Muscle of leg (tissue), 11 donors: ENCODE data around the gene TSSK2. TPM values are rescaled to one million over a fixed set of nuclear protein-coding genes. Genes with fewer than 3 reads are reported as not detected.

Experiments used
- DNase-seq: peaks from one replicate; pipeline ENCODE4 v3.0.0; 2013
- H3K27ac ChIP-seq: one replicate; pipeline ENCODE4 v1.5.1; 2013; ENCODE audit warnings: mild to moderate bottlenecking, low read length, control low read depth
- H3K27me3 ChIP-seq: one replicate; pipeline ENCODE4 v1.6.1; 2013; ENCODE audit warnings: low read length; ENCODE audit not compliant: control insufficient read depth, insufficient read depth
- H3K36me3 ChIP-seq: one replicate; pipeline ENCODE4 v1.6.1; 2013; ENCODE audit warnings: low read length; ENCODE audit not compliant: control insufficient read depth, insufficient read depth
- H3K4me1 ChIP-seq: one replicate; pipeline ENCODE4 v1.6.1; 2013; ENCODE audit warnings: low read length; ENCODE audit not compliant: control insufficient read depth, insufficient read depth
- H3K4me3 ChIP-seq: one replicate; pipeline ENCODE4 v1.5.1; 2013; ENCODE audit warnings: low read length, control low read depth
- H3K9me3 ChIP-seq: replicated peaks from 2 replicates; pipeline ENCODE4 v1.6.1; 2013; ENCODE audit warnings: low read depth, low read length; ENCODE audit not compliant: control insufficient read depth
- WGBS: methylation state at CpG from one replicate; pipeline ENCODE4 v1.1.5; 2013; ENCODE audit warnings: missing lambda C conversion rate; ENCODE audit not compliant: insufficient coverage; 5-methylcytosine and 5-hydroxymethylcytosine counted together
- polyA plus RNA-seq, 8 donors: library from polyadenylated mRNA; unstranded; fragments of 120-200 nt; gene quantifications; one replicate each; pipeline versions ENCODE4 v1.2.1 to v1.2.3, GENCODE V29; 2013; ENCODE audit warnings: inconsistent platforms in 1 of 8, low replicate concordance in 1 of 8; ENCODE audit not compliant: insufficient read length in 8 of 8, insufficient read depth in 1 of 8
- total RNA-seq: library from RNA; stranded (reverse); fragments of 120-200 nt; gene quantifications from one replicate; pipeline ENCODE4 v1.2.4, GENCODE V29; 2013

TSSK2 gene
- total and polyA plus RNA-seq, 9 donors = 0.04 to 0.28 (median 0.20) TPM; not detected in 5

GRCh38 chr22:19139974-19140373, 8.9 kb downstream of the TSSK2 start:
- H3K36me3 ChIP-seq = peaks cover 72% of the 10 kb centered on the region
- 82% methylated on average over 4 of the region's 5 CpGs for WGBS
- no peak overlapping the region for H3K4me3 ChIP-seq

GRCh38 chr22:19142394-19142793, 11.3 kb downstream of the TSSK2 start:
- DNase-seq = no peak
- WGBS = 97% methylated on average over 4 of the region's 9 CpGs
- Histone ChIP-seq H3K27ac (no peak overlapping the region), H3K4me1 (peaks cover 11% of the 10 kb centered on the region), H3K27me3 (peaks cover 12% of the 10 kb centered on the region), H3K36me3 (peaks cover 52% of the 10 kb centered on the region), H3K4me3 (no peak overlapping the region), H3K9me3 (no peaks in the 10 kb centered on the region)

More at GRCh38 chr22:19139974-19140373, 8.9 kb downstream of the TSSK2 start:
- peaks cover 11% of the 10 kb centered on the region for H3K4me1 ChIP-seq
- no peaks in the 10 kb centered on the region for H3K27me3 ChIP-seq
- no peak for DNase-seq
- no peaks in the 10 kb centered on the region for H3K9me3 ChIP-seq
- no peak overlapping the region for H3K27ac ChIP-seq

- no peak overlapping the region for H3K27ac ChIP-seq
- H3K4me3 ChIP-seq = no peak overlapping the region
- DNase-seq = no peak
- H3K36me3 ChIP-seq = peaks cover 44% of the 10 kb centered on the region
- peaks cover 20% of the 10 kb centered on the region for H3K27me3 ChIP-seq
- 87% methylated on average over 4 of the region's 5 CpGs for WGBS
- H3K4me1 ChIP-seq = peaks cover 11% of the 10 kb centered on the region
- no peaks in the 10 kb centered on the region for H3K9me3 ChIP-seq
These were observed 12.1 kb downstream of the TSSK2 start for GRCh38 chr22:19143212-19143611.

- DNase-seq = no peak
- Histone ChIP-seq H3K36me3 (peaks cover 36% of the 10 kb centered on the region), H3K27ac (peak overlapping the region; percentile 36), H3K9me3 (no peaks in the 10 kb centered on the region), H3K4me1 (peaks cover 11% of the 10 kb centered on the region), H3K4me3 (peak overlapping the region; percentile 67), H3K27me3 (peaks cover 28% of the 10 kb centered on the region)
- WGBS = under 1% methylated on average over 13 of the region's 17 CpGs
These were observed 12.9 kb downstream of the TSSK2 start for GRCh38 chr22:19143967-19144400.

DNA sequence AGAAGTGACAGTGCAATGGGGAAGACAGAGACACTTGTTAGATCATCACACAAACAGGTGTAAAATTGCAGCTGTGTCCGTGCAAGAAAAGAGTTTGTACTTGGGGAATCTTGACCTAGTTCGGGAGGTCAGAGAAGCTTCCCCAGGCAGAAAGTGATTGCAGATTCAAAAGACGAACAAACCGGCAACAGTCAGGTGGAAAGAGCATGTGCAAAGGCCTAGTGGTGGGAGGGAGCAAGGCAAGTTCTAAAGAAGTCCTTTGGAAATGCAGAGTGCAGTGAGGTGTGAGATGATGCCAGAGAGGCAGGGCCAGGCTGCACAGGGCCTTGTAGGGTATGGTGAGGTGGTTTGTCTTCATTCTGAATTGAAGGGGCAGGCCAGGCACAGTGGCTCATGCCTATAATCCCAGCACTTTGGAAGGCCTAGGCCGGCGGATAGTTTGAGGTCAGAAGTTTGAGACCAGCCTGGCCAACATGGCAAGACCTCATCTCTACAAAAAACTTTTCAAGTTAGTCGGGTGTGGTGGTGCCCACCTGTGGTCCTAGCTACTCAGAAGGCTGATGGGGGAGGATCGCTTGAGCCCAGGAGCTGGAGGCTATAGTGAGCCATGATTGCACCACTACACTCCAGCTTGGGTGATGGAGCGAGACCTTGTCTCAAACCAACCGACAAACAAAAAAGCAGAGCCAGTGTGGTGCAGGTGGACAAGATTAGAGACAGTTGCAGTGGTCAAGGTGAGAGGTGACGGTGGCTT, 15.3 kb downstream of the TSSK2 start:
- no peak for DNase-seq
- no peak overlapping the region for H3K27ac ChIP-seq
- H3K9me3 ChIP-seq = no peaks in the 10 kb centered on the region
- peaks cover 11% of the 10 kb centered on the region for H3K4me1 ChIP-seq
- peaks cover 12% of the 10 kb centered on the region for H3K36me3 ChIP-seq
- 68% methylated on average over 7 of the region's 11 CpGs for WGBS
- H3K4me3 ChIP-seq = no peak overlapping the region
- H3K27me3 ChIP-seq = peaks cover 44% of the 10 kb centered on the region

GRCh38 chr22:19147195-19147780, 16.2 kb downstream of the TSSK2 start:
- peaks cover 53% of the 10 kb centered on the region for H3K27me3 ChIP-seq
- H3K4me3 ChIP-seq = no peak overlapping the region
- WGBS = 18% methylated on average over 9 of the region's 9 CpGs
- no peaks in the 10 kb centered on the region for H3K9me3 ChIP-seq
- H3K27ac ChIP-seq = no peak overlapping the region
- peaks cover 11% of the 10 kb centered on the region for H3K4me1 ChIP-seq
- peaks cover 4% of the 10 kb centered on the region for H3K36me3 ChIP-seq
- no peak for DNase-seq

DNA sequence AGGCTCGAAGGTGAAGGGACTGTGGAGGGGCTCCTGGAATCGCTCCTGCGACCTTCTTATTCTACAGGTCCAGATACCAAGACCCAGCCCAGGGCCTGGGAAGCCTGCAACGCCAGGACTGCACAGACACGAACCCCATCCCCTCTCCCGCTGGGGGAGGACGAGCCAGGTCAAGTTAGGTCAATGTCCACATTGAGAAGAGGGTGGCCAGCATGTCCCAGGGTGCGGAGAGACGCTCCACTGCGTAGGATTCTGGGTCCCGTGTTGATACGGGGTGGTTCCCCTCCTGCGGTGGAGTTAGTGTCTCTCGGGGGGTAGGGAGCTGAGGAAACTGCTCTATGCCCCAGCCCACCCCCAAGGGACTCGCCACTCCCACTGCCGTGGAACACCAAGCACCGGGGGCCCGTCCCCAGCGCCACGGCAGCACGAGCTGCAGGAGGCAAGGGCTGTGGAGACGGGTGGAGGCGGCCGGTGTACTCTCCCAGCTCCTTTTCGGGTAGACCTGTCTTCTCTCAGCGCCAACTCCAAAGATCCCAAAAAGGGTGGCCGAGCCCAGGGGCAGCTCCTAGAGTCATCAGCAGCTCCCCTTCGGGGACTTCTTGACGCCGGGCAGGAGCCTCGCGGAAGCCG, 17.4 kb downstream of the TSSK2 start:
- DNase-seq = no peak
- Histone ChIP-seq H3K27me3 (peaks cover 64% of the 10 kb centered on the region), H3K4me3 (no peak overlapping the region), H3K27ac (no peak overlapping the region), H3K9me3 (no peaks in the 10 kb centered on the region), H3K4me1 (peaks cover 7% of the 10 kb centered on the region), H3K36me3 (no peaks in the 10 kb centered on the region)
- 12% methylated on average over 9 of the region's 33 CpGs for WGBS

DNA sequence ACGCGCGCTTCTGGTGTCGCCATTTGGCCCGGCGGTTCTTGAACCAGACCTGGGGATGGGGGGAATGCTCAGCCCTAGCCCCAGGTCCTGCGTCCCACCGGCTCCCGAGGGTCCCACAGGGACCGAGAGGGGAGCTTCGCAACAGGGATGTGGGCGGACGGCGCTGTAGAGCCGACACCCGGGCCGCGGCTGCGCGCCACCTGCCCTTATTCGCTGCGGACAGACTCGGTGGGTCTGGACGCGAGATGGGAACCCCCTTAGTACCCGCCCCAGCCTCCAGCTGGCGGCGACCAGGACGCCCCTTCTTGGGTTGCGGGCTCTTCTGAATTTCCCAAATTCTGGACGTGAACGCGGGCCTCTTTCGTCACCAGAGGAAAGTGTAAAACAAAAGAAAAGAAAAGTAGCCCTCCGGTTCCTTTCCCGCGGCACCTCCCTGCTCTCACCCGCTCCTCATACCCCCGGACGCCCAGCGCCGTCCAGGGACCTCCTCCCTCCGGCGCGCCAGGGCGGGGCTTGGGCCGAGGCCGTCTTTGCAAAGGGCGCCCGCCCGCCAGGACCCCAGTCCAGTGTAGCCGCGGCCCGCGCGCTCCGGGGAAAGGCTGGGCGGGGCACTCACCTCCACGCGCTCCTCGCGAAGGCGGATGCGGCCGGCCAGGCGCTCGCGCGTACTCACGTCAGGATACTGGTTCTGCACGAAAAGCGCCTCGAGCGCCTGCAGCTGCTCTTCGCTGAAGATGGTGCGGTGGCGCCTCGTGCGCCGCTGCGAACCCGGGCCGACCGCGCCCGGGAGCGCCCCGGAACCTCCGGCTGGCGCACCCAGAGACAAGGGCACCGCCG, 18.2 kb downstream of the TSSK2 start:
- Histone ChIP-seq H3K27ac (no peak overlapping the region), H3K4me3 (no peak overlapping the region)

DNA sequence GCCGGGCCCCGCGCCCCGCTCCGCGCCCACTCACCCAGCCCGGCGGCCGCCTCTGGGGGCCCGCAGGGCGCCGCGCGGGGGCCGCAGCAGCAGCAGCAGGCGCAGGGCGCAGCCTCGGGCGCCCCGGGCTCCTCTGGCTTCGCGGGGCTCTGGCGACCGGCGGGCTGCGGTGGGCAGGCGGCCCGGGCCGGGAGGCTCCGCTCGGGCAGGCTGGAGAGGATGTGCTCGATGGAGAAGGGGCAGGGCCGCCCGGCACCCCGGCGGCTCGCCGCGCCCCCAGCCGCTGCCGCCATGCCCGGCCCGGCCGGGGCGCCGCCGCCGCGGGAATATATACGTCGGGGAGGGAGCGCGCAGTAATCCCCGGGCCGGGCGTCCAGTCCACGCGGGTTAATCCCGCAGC, 18.9 kb downstream of the TSSK2 start, which contains the start of gene GSC2:
GSC2 (minus strand) TSS at position 302 of the 400 bp plus-strand sequence; CDS start at position 293, 9 bp downstream.
- Histone ChIP-seq H3K27me3 (peaks cover 66% of the 10 kb centered on the region), H3K4me3 (no peak within 1 kb of the TSS), H3K36me3 (no peaks in the 10 kb centered on the region), H3K9me3 (no peaks in the 10 kb centered on the region), H3K4me1 (no peaks in the 10 kb centered on the region), H3K27ac (no peak within 1 kb of the TSS)
- no peak for DNase-seq
- under 1% methylated on average over 59 of the region's 59 CpGs for WGBS

More for the DNA sequence above, 18.2 kb downstream of the TSSK2 start:
- 1% methylated on average over 91 of the region's 92 CpGs for WGBS
- no peak for DNase-seq
- peaks cover 66% of the 10 kb centered on the region for H3K27me3 ChIP-seq
- no peaks in the 10 kb centered on the region for H3K9me3 ChIP-seq
- H3K36me3 ChIP-seq = no peaks in the 10 kb centered on the region
- no peaks in the 10 kb centered on the region for H3K4me1 ChIP-seq
